ENCODE results near the gene B3GNT3. TPM values are rescaled to one million over a fixed set of nuclear protein-coding genes. Genes with fewer than 3 reads are reported as not detected.

B3GNT3 gene
- total and polyA plus RNA-seq, 2 of the 13 experiments (the other 11 are each of a cell fraction or from before 2014, with no cell fraction given): 0.86 to 4.0 TPM

DNA sequence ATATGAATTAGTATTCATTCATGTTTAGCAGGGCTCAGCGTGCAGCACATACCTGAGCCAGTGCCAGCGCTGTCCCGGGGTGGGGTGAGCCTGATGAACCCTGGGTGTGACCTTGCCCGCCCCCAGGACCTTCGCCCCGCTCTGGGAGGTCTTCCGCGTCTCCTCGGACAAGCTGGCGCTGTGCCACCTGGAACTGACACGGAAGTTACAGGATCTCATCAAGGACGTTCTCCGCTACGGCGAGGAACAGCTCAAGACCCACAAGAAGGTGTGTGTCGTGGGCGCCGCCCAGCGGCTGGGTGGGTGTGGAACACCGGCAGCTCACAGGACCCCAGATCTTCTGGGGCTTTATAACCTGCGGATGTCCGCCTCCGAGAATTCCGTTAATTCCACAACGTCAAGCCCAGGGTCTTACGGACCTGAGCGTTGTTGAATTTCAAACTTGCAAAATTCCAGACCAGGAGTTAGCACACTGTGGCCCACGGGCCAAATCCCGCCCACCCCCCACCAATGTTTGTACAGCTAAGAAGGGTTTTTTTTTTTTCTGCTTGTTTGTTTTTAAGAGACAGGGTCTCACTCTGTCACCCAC, 28.3 kb upstream of the B3GNT3 start (continued):
- TF ChIP-seq SMAD1 (CRISPR knock-in tag; IDR thresholded peaks at IDR 0.05; ENCODE audit: borderline replicate concordance, low read depth) (peak; percentile 70; the same call in 1 of the 2 replicates), RBFOX2 (IDR thresholded peaks at IDR 0.05; ENCODE audit: low read depth, low read length) (no peak), ZNF782 (CRISPR knock-in tag; IDR thresholded peaks at IDR 0.05; ENCODE audit: borderline replicate concordance) (no peak; the same call in 1 of the 2 replicates), NFIB (CRISPR knock-in tag; IDR thresholded peaks at IDR 0.05; ENCODE audit: borderline replicate concordance) (no peak), ZSCAN21 (CRISPR knock-in tag; IDR thresholded peaks at IDR 0.05; ENCODE audit: borderline replicate concordance) (peak; percentile 33; the same call in 1 of the 2 replicates), TEAD3 (CRISPR knock-in tag; optimal IDR thresholded peaks at IDR 0.05; ENCODE audit: borderline replicate concordance) (peak; percentile 76), ELF4 (CRISPR knock-in tag; IDR thresholded peaks at IDR 0.05; ENCODE audit: borderline replicate concordance) (0 out of 2 replicates have a peak, but pooled peaks have one; percentile 31), CBFB (CRISPR knock-in tag; IDR thresholded peaks at IDR 0.05) (no peak), SRSF9 (IDR thresholded peaks at IDR 0.05; ENCODE audit: borderline replicate concordance, insufficient read depth, low read depth, low read length, poor library complexity, severe bottlenecking) (no peak), ZFX (CRISPR knock-in tag; IDR thresholded peaks at IDR 0.05; ENCODE audit: low read depth) (no peak; the same call in 1 of the 2 replicates), ZNF350 (CRISPR knock-in tag; IDR thresholded peaks at IDR 0.05; ENCODE audit: borderline replicate concordance, low read depth) (peak; percentile 63; the same call in 1 of the 2 replicates), ZKSCAN8 (CRISPR knock-in tag; IDR thresholded peaks at IDR 0.05; ENCODE audit: borderline replicate concordance) (peak; percentile 76; the same call in 1 of the 2 replicates), SP2 (CRISPR knock-in tag; IDR thresholded peaks at IDR 0.05) (no peak), HNRNPH1 (optimal IDR thresholded peaks at IDR 0.05; ENCODE audit: low read depth, low read length) (no peak), ZNF230 (CRISPR knock-in tag; IDR thresholded peaks at IDR 0.05) (no peak), ZNF10 (CRISPR knock-in tag; IDR thresholded peaks at IDR 0.05; ENCODE audit: borderline replicate concordance, low read depth) (no peak), ZNF44 (CRISPR knock-in tag; IDR thresholded peaks at IDR 0.05) (no peak)
- TF ChIP-seq, protein P1, sequence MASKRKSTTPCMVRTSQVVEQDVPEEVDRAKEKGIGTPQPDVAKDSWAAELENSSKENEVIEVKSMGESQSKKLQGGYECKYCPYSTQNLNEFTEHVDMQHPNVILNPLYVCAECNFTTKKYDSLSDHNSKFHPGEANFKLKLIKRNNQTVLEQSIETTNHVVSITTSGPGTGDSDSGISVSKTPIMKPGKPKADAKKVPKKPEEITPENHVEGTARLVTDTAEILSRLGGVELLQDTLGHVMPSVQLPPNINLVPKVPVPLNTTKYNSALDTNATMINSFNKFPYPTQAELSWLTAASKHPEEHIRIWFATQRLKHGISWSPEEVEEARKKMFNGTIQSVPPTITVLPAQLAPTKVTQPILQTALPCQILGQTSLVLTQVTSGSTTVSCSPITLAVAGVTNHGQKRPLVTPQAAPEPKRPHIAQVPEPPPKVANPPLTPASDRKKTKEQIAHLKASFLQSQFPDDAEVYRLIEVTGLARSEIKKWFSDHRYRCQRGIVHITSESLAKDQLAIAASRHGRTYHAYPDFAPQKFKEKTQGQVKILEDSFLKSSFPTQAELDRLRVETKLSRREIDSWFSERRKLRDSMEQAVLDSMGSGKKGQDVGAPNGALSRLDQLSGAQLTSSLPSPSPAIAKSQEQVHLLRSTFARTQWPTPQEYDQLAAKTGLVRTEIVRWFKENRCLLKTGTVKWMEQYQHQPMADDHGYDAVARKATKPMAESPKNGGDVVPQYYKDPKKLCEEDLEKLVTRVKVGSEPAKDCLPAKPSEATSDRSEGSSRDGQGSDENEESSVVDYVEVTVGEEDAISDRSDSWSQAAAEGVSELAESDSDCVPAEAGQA (IDR thresholded peaks at IDR 0.05; ENCODE audit: low read depth): 0 out of 2 replicates have a peak, but pooled peaks have one; percentile 10
- TF ChIP-seq, protein P1 (CRISPR knock-in tag; IDR thresholded peaks at IDR 0.05; ENCODE audit: borderline replicate concordance): no peak
- TF ChIP-seq, protein P2, sequence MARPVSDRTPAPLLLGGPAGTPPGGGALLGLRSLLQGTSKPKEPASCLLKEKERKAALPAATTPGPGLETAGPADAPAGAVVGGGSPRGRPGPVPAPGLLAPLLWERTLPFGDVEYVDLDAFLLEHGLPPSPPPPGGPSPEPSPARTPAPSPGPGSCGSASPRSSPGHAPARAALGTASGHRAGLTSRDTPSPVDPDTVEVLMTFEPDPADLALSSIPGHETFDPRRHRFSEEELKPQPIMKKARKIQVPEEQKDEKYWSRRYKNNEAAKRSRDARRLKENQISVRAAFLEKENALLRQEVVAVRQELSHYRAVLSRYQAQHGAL (CRISPR knock-in tag; IDR thresholded peaks at IDR 0.05; ENCODE audit: not compliant biosample characterization): no peak
- TF ChIP-seq, protein P3, sequence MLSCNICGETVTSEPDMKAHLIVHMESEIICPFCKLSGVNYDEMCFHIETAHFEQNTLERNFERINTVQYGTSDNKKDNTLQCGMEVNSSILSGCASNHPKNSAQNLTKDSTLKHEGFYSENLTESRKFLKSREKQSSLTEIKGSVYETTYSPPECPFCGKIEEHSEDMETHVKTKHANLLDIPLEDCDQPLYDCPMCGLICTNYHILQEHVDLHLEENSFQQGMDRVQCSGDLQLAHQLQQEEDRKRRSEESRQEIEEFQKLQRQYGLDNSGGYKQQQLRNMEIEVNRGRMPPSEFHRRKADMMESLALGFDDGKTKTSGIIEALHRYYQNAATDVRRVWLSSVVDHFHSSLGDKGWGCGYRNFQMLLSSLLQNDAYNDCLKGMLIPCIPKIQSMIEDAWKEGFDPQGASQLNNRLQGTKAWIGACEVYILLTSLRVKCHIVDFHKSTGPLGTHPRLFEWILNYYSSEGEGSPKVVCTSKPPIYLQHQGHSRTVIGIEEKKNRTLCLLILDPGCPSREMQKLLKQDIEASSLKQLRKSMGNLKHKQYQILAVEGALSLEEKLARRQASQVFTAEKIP (CRISPR knock-in tag; IDR thresholded peaks at IDR 0.05; ENCODE audit: borderline replicate concordance): no peak

Measured in HepG2 (cell line).